Lower lobe of right lung (tissue), 2 donors: Measurements from ENCODE around the gene IDNK. TPM values are rescaled to one million over a fixed set of nuclear protein-coding genes. Genes with fewer than 3 reads are reported as not detected.

ENCODE experiments used
- ATAC-seq, 2 donors: fragments of 200-7000 bp; cut with Tn5 transposase; one replicate each; pipeline ENCODE4 v1.9.1; 2020 to 2022; ENCODE audit warnings: mild to moderate bottlenecking in 2 of 2, moderate library complexity in 2 of 2
- DNase-seq: peaks from one replicate; pipeline ENCODE4 v3.0.0-alpha.2; 2020
- H3K27ac ChIP-seq: fragments of 200-600 bp; one replicate; pipeline ENCODE4 v1.8.0; 2022
- H3K27me3 ChIP-seq: fragments of 200-600 bp; one replicate; pipeline ENCODE4 v1.8.0; 2022; ENCODE audit warnings: low read depth
- H3K36me3 ChIP-seq: fragments of 200-600 bp; one replicate; pipeline ENCODE4 v1.8.0; 2022; ENCODE audit warnings: mild to moderate bottlenecking
- H3K4me1 ChIP-seq: fragments of 200-600 bp; one replicate; pipeline ENCODE4 v1.8.0; 2022
- H3K4me3 ChIP-seq: fragments of 200-600 bp; one replicate; pipeline ENCODE4 v1.8.0; 2022; ENCODE audit warnings: mild to moderate bottlenecking
- H3K9me3 ChIP-seq: fragments of 200-600 bp; one replicate; pipeline ENCODE4 v1.8.0; 2022
- intact Hi-C: fragments of 100-400 bp; cut with DNase I; formaldehyde crosslinking; loops from one replicate; pipeline ENCODE4 v1.11.0; 2022
- total RNA-seq: library from RNA; stranded (reverse); fragmentation: NEBNext Ultra II Directional; extraction: Animal tissue kit (Norgen Biotek cat#: 25700); gene quantifications from one replicate; pipeline ENCODE4 v1.2.1, GENCODE V29; 2021
- TF ChIP-seq, protein P1 (sequence below): fragments of 200-600 bp; IDR thresholded peaks from one replicate; pipeline ENCODE4 v1.8.0; 2022; ENCODE audit warnings: antibody characterized with exemption, mild to moderate bottlenecking
- donor health status: DM: no; HTN: yes; CAD: no; lungs with severe emphysema.

Gene IDNK
- total RNA-seq, 1 donor from 2014 or later: 4.2 TPM

DNA sequence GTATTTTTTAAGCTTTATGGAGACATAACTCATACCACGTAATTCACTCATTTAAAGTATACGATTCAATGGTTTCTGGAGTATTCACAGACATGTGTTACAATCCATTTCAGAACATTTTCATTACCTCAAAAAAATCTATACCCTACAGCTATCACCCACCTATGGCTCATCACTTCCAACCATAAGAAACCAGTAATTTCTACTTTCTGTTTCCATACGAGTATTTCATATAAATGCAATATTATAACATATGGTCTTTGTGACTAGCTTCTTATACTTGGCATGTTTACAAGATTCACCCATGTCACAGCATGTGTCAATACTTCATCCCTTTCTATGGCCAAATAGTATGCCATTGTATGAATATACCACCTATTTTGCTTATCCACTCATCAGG is 66.0 kb downstream of the IDNK start:
- peaks cover 19% of the 10 kb centered on the region for H3K4me1 ChIP-seq
- no peak for ATAC-seq

DNA sequence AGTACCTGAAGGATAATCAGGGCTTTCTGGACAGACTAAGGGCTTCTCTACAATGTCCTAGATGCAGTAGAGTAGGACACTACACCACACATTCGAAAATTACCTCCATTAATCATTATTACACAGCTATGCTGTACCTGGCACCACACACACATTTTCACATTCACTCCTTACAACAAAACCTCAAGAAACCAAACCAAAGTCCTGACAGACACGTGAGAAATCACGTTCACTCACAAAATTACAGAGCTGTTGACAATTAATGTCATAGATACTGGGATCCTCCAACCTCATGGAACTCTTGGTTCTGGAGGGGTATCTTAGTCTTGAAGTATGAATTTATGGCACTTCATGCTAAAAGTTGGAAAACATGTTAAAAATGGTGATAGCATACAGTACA is 68.5 kb downstream of the IDNK start:
- intact Hi-C loops: no loop called here
- Histone ChIP-seq H3K9me3 (no peaks in the 10 kb centered on the region), H3K27ac (no peak overlapping the region), H3K4me1 (peaks cover 35% of the 10 kb centered on the region), H3K4me3 (no peak overlapping the region), H3K36me3 (no peaks in the 10 kb centered on the region), H3K27me3 (no peaks in the 10 kb centered on the region)
- ATAC-seq: no peak
- no peak for DNase-seq
- TF ChIP-seq, protein P1, sequence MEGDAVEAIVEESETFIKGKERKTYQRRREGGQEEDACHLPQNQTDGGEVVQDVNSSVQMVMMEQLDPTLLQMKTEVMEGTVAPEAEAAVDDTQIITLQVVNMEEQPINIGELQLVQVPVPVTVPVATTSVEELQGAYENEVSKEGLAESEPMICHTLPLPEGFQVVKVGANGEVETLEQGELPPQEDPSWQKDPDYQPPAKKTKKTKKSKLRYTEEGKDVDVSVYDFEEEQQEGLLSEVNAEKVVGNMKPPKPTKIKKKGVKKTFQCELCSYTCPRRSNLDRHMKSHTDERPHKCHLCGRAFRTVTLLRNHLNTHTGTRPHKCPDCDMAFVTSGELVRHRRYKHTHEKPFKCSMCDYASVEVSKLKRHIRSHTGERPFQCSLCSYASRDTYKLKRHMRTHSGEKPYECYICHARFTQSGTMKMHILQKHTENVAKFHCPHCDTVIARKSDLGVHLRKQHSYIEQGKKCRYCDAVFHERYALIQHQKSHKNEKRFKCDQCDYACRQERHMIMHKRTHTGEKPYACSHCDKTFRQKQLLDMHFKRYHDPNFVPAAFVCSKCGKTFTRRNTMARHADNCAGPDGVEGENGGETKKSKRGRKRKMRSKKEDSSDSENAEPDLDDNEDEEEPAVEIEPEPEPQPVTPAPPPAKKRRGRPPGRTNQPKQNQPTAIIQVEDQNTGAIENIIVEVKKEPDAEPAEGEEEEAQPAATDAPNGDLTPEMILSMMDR: no peak

More for the DNA sequence above, 66.0 kb downstream of the IDNK start:
- Histone ChIP-seq H3K9me3 (no peaks in the 10 kb centered on the region), H3K27me3 (no peaks in the 10 kb centered on the region), H3K27ac (no peak overlapping the region), H3K36me3 (no peaks in the 10 kb centered on the region), H3K4me3 (no peak overlapping the region)
- intact Hi-C loops: no loop called here
- TF ChIP-seq, protein P1: no peak
- DNase-seq: no peak

Other genes with a start within 250 kb of the IDNK start
- gene FRMD3, start 84.7 kb upstream of the IDNK start, total RNA-seq: 9.7 TPM
- gene UBQLN1, start 84.8 kb downstream of the IDNK start, total RNA-seq: 88.4 TPM
- gene GKAP1, start 194.6 kb downstream of the IDNK start, total RNA-seq: 5.8 TPM